B cell (primary cell): ENCODE measurements around the gene TNIK. TPM values are rescaled to one million over a fixed set of nuclear protein-coding genes. Genes with fewer than 3 reads are reported as not detected.

Source experiments
- ATAC-seq: fragments of 200-7000 bp; cut with Tn5 transposase; one replicate; pipeline ENCODE4 v1.10.0; 2021; ENCODE audit warnings: low read depth, mild to moderate bottlenecking, moderate number of reproducible peaks, moderate library complexity
- CTCF ChIA-PET: fragments of 350-600 bp; sonication (Branson Sonifier 250); formaldehyde crosslinking; loops from one replicate; lab custom pipeline; 2021; ENCODE audit warnings: antibody characterized with exemption, inconsistent platforms; lab: Charles Lee
- POLR2A ChIA-PET: fragments of 350-600 bp; sonication (Branson Sonifier 250); formaldehyde crosslinking; loops from one replicate; lab custom pipeline; 2021; ENCODE audit warnings: antibody characterized with exemption; lab: Charles Lee
- DNase-seq: peaks from one replicate; pipeline ENCODE4 v3.0.0; 2013
- H2AFZ ChIP-seq: 2 replicates; pipeline ENCODE4 v1.6.1; 2012; ENCODE audit warnings: mild to moderate bottlenecking, low read depth, low read length; ENCODE audit not compliant: insufficient read depth, poor library complexity, severe bottlenecking
- H3K27ac ChIP-seq, 2 donors: 1 replicate in 1 of 2; 2 replicates in 1 of 2; pipeline ENCODE4 v1.5.1; 2012 to 2013; ENCODE audit warnings: low read length in 2 of 2, mild to moderate bottlenecking in 2 of 2, moderate library complexity in 1 of 2
- H3K27me3 ChIP-seq, 4 experiments: fragments of 200-600 bp in 1 of 4; sonication (generic) in 1 of 4; replicated peaks in 1 of 4; 1 replicate in 2 of 4; 2 replicates in 2 of 4; pipeline versions ENCODE4 v1.6.1 to v1.7.0; 2013 to 2016; ENCODE audit warnings: low read length in 3 of 4, mild to moderate bottlenecking in 2 of 4, mixed read lengths in 1 of 4, moderate library complexity in 1 of 4; ENCODE audit not compliant: insufficient read depth in 4 of 4, control insufficient read depth in 3 of 4; ENCODE audit errors: control extremely low read depth in 1 of 4
- H3K36me3 ChIP-seq, 2 experiments: replicated peaks in 1 of 2; 1 replicate in 1 of 2; 2 replicates in 1 of 2; pipeline versions ENCODE4 v1.6.1 to v1.7.1; 2013; ENCODE audit warnings: low read length in 1 of 2; ENCODE audit not compliant: insufficient read depth in 2 of 2, control insufficient read depth in 1 of 2; ENCODE audit errors: control extremely low read depth in 1 of 2, extremely low read depth in 1 of 2
- H3K4me1 ChIP-seq, 2 donors: fragments of 200-600 bp in 1 of 2; sonication (generic) in 1 of 2; 1 replicate in 1 of 2; 2 replicates in 1 of 2; pipeline versions ENCODE4 v1.5.1 to v1.6.1; 2013 to 2017; ENCODE audit warnings: low read length in 2 of 2; ENCODE audit not compliant: control insufficient read depth in 2 of 2, insufficient read depth in 2 of 2
- H3K4me2 ChIP-seq: replicated peaks from 2 replicates; pipeline ENCODE3; 2012; ENCODE audit warnings: mild to moderate bottlenecking, low read depth, low read length; ENCODE audit not compliant: poor library complexity, severe bottlenecking
- H3K4me3 ChIP-seq, 5 experiments: fragments of 200-600 bp in 1 of 5; sonication (generic) in 1 of 5; 1 replicate in 3 of 5; 2 replicates in 2 of 5; pipeline versions ENCODE4 v1.5.1 to v1.7.0; 2011 to 2016; ENCODE audit warnings: low read length in 4 of 5, mild to moderate bottlenecking in 4 of 5, low read depth in 2 of 5, control low read depth in 1 of 5, moderate library complexity in 1 of 5; ENCODE audit not compliant: insufficient read depth in 1 of 5; ENCODE audit errors: control extremely low read depth in 1 of 5, extremely low read depth in 1 of 5
- H3K79me2 ChIP-seq: fragments of 200-600 bp; sonication (generic); one replicate; pipeline ENCODE4 v1.6.0; 2016; ENCODE audit warnings: low read length; ENCODE audit not compliant: control insufficient read depth, insufficient read depth
- H3K9ac ChIP-seq: fragments of 200-600 bp; sonication (generic); 2 replicates; pipeline ENCODE4 v1.6.1; 2017; ENCODE audit warnings: mild to moderate bottlenecking, low read length, moderate library complexity
- H3K9me3 ChIP-seq, 3 donors: one replicate each; pipeline versions ENCODE4 v1.6.1 to v1.7.1; 2013; ENCODE audit warnings: low read length in 2 of 3; ENCODE audit not compliant: control insufficient read depth in 2 of 3, insufficient read depth in 1 of 3; ENCODE audit errors: control extremely low read depth in 1 of 3
- H4K20me1 ChIP-seq: 2 replicates; pipeline ENCODE4 v1.6.0; 2012; ENCODE audit warnings: mild to moderate bottlenecking, low read length; ENCODE audit not compliant: insufficient read depth, control insufficient read depth, poor library complexity, severe bottlenecking
- H3K27ac Mint-ChIP-seq: one replicate; pipeline ENCODE4 v1.8.0; 2021; ENCODE audit warnings: mixed read lengths
- H3K27me3 Mint-ChIP-seq: one replicate; pipeline ENCODE4 v1.8.0; 2021; ENCODE audit warnings: mixed read lengths
- H3K4me1 Mint-ChIP-seq: one replicate; pipeline ENCODE4 v1.8.0; 2021; ENCODE audit warnings: mixed read lengths
- H3K4me3 Mint-ChIP-seq: one replicate; pipeline ENCODE4 v1.8.0; 2021; ENCODE audit warnings: mixed read lengths
- H3K9me3 Mint-ChIP-seq: one replicate; pipeline ENCODE4 v1.8.0; 2022; ENCODE audit warnings: mixed read lengths; ENCODE audit not compliant: insufficient read depth
- CTCF ChIP-seq: fragments of 200-600 bp; IDR thresholded peaks from one replicate; pipeline ENCODE4 v1.8.0; 2022; ENCODE audit warnings: antibody characterized with exemption, mild to moderate bottlenecking
- EZH2 ChIP-seq: IDR thresholded peaks from 2 replicates; pipeline ENCODE4 v1.6.1; 2012; ENCODE audit warnings: borderline replicate concordance, low read depth, mild to moderate bottlenecking, moderate library complexity, low read length; ENCODE audit not compliant: insufficient read depth, poor library complexity, severe bottlenecking
- WGBS: methylation state at CpG from one replicate; pipeline ENCODE4 v1.1.5; 2013; ENCODE audit warnings: missing lambda C conversion rate; ENCODE audit not compliant: insufficient coverage; 5-methylcytosine and 5-hydroxymethylcytosine counted together
- intact Hi-C: fragments of 100-400 bp; cut with micrococcal nuclease; formaldehyde crosslinking; loops from one replicate; pipeline ENCODE4 v1.10.0; 2022
- polyA plus RNA-seq: library from polyadenylated mRNA; depleted of rRNA; stranded (reverse); fragments of >200 nt; gene quantifications from 2 replicates; pipeline ENCODE4 v1.2.3, GENCODE V29; 2012
- total RNA-seq, 2 donors: library from RNA; stranded (reverse); fragments of 120-200 nt in 1 of 2; gene quantifications; 1 replicate in 1 of 2; 2 replicates in 1 of 2; pipeline versions ENCODE4 v1.2.3 to v1.2.4, GENCODE V29; 2013 to 2022

Gene TNIK
- total and polyA plus RNA-seq, 2 donors (not counting 1 experiment from before 2014, with no cell fraction given): 0.66 to 7.7 TPM

DNA sequence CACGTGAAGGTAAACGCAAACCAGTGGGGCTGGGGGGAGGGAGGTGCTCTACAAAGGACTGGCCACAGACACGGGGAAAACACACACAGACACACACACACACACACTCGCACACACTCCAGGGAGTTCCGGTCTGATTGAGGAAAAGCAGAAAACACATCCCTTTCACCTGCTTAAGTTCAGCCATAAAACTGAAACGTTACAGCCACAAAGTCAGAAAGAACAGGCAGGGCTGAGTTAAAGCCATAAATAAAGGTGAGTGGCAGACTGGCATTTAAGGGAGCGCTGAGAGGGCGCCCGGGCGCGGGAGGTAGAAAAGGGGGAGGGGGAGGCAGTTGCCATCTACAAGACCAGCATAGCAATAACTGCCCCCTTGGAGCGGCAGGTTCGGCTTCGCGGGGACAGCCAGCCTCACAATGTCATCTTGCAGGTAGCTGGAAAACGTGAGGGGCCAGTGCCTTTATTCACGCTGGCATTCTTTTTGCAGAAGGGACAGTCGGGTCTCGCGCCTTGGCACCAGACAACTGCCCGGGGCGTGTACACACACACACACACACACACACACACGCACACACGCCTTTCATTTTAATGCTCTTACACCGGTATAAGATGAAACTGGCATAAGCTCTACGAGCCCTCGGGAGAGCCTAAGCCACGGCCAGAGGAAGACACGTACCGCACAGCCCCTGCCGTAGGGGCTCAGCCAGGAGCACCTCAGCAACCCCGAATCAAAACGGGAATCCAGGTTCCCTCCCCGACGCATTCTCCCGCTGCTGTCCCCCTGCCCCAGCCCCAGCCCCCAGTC, 866 bp downstream of the TNIK start:
- no peaks in the 10 kb centered on the region for H3K79me2 ChIP-seq
- peaks cover 0 to 15% (median 2%) of the 10 kb centered on the region in 4 experiments for H3K27me3 ChIP-seq
- ATAC-seq (peak; percentile 12), DNase-seq (peak; percentile 65)
- H3K27ac Mint-ChIP-seq: peak overlapping the region; percentile 27
- peaks cover 13% of the 10 kb centered on the region for H3K27me3 Mint-ChIP-seq
- no peaks in the 10 kb centered on the region for H4K20me1 ChIP-seq
- H3K9me3 Mint-ChIP-seq: no peaks in the 10 kb centered on the region
- peak overlapping the region; percentile 82 for H3K9ac ChIP-seq
- H2AFZ ChIP-seq: peak overlapping the region; percentile 78
- H3K9me3 ChIP-seq: no peaks in the 10 kb centered on the region
- peak overlapping the region; percentile 90 for H3K4me3 Mint-ChIP-seq
- TF ChIP-seq CTCF: no peak
- no peak for TF ChIP-seq EZH2
- H3K27ac ChIP-seq: peak overlapping the region in 1 of 2 donors; percentile 32
- WGBS: 1% methylated on average over 29 of the region's 36 CpGs
- intact Hi-C loops: no loop called here
- ChIA-PET POLR2A (no interaction called here), CTCF (interaction anchor here (0.7 to 1.8 kb wide), 2 partner anchors 29 to 1859 kb away, joined by 4 to 5 read pairs; no protein-coding TSS in a partner anchor)
- peaks cover 39% of the 10 kb centered on the region for H3K4me1 Mint-ChIP-seq
- H3K4me1 ChIP-seq: peaks cover 26 to 27% of the 10 kb centered on the region in 2 donors
- no peaks in the 10 kb centered on the region for H3K36me3 ChIP-seq
- peak overlapping the region; percentile 95 for H3K4me2 ChIP-seq
- peak overlapping the region; percentile 43 to 80 (median 71) for H3K4me3 ChIP-seq

DNA sequence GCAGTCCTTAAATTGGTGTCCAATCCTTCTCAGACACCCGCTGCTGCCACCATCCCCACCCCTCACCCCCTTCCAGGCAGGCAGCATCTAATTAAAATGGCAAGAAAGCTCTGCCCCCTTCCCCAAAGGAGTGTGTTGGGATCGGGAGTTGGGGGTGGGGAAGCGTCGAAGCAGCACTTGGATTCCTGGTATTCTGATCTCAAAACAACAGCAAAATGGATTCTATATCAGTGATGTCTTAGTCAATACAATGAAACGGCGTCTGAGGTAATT, 1.4 kb downstream of the TNIK start:
- WGBS: no CpG with 5 or more reads among the region's 6 CpGs
- CTCF ChIA-PET: interaction anchor here (0.7 kb wide), 1 partner anchor 1858 kb away, joined by 4 read pairs; no protein-coding TSS in a partner anchor
- H3K27me3 ChIP-seq: peaks cover 0 to 15% (median 2%) of the 10 kb centered on the region in 4 experiments
- H3K4me3 ChIP-seq: peak overlapping the region; percentile 43 to 80 (median 71)
- H3K27ac ChIP-seq: no peak overlapping the region
- peak overlapping the region; percentile 78 for H2AFZ ChIP-seq
- no peaks in the 10 kb centered on the region for H3K9me3 ChIP-seq
- Mint-ChIP-seq H3K4me1 (peaks cover 39% of the 10 kb centered on the region), H3K27ac (peak overlapping the region; percentile 27), H3K9me3 (no peaks in the 10 kb centered on the region), H3K27me3 (peaks cover 10% of the 10 kb centered on the region), H3K4me3 (peak overlapping the region; percentile 90)
- DNase-seq (no peak), ATAC-seq (no peak)
- H3K4me2 ChIP-seq: peak overlapping the region; percentile 95
- H3K79me2 ChIP-seq: no peaks in the 10 kb centered on the region
- no peaks in the 10 kb centered on the region for H3K36me3 ChIP-seq
- TF ChIP-seq CTCF: no peak
- TF ChIP-seq EZH2: no peak
- H3K4me1 ChIP-seq: peaks cover 26 to 27% of the 10 kb centered on the region in 2 donors
- H4K20me1 ChIP-seq: no peaks in the 10 kb centered on the region
- POLR2A ChIA-PET: no interaction called here
- H3K9ac ChIP-seq: peak overlapping the region; percentile 82
- intact Hi-C loops: no loop called here
